Measurements from ENCODE around the gene EFTUD2.

Gene EFTUD2

GRCh38 chr17:44804302-44805089, 94.7 kb downstream of the EFTUD2 start:
- no peak for DNase-seq

- no peak for DNase-seq
These were observed 97.4 kb downstream of the EFTUD2 start for GRCh38 chr17:44801880-44802279.
